ENCODE data around the gene NDUFB10.

- no peak for TF ChIP-seq TAF1 (IDR thresholded peaks at IDR 0.05; ENCODE audit: borderline replicate concordance, low read depth, low read length)
- no peak for TF ChIP-seq POLR2AphosphoS5 (IDR thresholded peaks at IDR 0.05; ENCODE audit: low read depth, low read length)
- no peak for TF ChIP-seq RAD21 (IDR thresholded peaks at IDR 0.05; ENCODE audit: low read length)
- no peak; the same call in 1 of the 2 replicates for TF ChIP-seq NFIC (IDR thresholded peaks at IDR 0.05; ENCODE audit: borderline replicate concordance)
Measured at GRCh38 chr16:1984347-1985225, 25.2 kb downstream of the NDUFB10 start.
